ENCODE measurements around the gene SEC16A.

The SEC16A gene

DNA sequence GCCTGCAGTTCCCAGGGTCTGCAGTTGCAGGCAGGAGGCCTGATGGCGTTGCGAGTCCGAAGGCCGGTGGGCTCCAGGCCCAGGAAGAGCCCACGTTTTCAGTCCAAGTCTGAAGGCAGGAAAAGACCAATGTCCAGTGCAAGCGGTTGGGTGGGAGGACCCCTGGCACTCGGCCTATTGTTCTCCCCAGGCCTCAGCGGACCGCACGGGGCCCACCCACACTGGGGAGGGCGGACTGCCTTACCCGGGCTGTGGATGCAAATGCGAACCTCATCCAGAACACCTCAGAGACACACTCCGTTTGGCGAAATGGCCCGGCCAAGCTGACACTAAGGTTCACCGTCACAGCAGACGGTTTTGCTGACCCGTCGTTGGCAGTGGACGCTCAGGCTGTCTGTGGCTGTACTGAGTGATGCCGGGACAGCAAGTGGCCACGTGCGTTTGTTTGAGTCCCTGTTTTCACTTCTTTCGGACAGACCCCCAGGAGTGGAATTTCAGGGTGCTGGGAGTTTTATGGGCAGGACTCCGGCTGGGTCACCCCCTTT is 10.2 kb upstream of the SEC16A start:
- FAIRE-seq (no peak), DNase-seq (ENCODE audit: insufficient read length, low spot score) (no peak)
- TF ChIP-seq POLR2A (IDR thresholded peaks at IDR 0.05; ENCODE audit: low read depth, low read length), result no peak

DNA sequence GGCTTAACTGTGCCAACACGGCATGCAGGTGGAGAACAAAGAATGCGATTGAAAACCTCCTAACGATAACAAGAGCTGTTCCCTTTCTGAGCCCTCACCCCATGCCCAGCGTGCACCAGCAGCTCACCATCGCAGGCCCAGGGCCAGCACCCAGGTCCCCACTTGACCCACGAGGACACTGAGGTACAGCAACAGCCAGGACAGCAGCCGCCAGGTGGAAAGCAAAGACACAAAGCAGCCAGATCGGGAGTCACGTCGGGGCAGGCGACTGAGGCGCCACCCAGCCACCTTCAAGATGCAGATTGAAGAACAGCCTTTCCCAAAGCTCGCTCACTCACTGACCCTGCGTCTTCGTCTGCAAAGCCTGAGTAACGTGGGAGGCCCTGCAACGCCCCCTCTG is 6.9 kb upstream of the SEC16A start:
- TF ChIP-seq POLR2A (IDR thresholded peaks at IDR 0.05; ENCODE audit: low read depth, low read length), result no peak
- no peak for FAIRE-seq
- no peak for DNase-seq (ENCODE audit: insufficient read length, low spot score)

DNA sequence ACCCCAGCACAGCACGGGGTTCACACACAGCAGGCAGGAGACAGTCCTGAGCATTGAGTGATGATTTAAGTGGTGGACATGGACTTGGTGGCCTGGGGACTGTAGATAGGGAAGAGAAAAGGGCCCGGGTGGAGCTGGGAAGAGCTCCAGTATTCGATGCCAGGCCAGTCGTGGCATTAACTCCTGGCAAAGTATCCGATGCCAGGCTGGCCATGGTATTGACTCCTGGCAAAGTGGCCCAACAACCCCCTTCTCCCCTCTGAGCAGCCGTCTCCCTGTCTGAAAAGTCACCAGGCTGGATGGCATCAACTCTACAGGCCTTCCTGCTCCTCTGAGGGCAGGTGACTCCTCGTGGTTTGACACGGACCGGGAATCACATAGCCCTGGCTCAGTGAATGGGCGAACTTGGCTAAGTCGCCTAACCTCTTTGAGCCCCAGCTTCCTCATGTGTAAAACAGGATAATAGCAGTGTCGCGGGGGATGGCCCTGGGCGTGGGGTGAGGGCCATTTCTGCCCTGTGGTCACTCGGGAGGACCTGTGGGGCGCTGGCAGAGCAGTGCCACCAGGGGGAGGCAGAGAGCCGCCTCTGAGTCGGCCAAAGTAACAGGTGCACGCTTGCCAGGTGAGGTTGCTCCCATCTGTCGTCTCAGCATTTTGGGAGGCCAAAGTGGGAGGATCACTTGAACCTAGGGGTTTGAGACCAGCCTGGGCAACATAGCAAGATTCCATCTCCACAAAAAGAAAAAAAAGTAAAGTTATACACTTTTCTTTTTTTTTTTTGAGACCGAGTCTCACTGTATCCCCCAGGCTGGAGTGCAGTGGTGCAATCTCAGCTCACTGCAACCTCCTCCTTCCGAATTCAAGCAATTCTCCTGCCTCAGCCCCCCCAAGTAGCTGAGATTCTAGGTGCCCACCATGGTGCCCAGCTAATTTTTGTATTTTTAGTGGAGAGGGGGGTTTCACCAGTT is 5.7 kb upstream of the SEC16A start:
- no peak for TF ChIP-seq POLR2A (IDR thresholded peaks at IDR 0.05; ENCODE audit: low read depth, low read length)
- DNase-seq (ENCODE audit: insufficient read length, low spot score) (peak; percentile 92), FAIRE-seq (no peak)

DNA sequence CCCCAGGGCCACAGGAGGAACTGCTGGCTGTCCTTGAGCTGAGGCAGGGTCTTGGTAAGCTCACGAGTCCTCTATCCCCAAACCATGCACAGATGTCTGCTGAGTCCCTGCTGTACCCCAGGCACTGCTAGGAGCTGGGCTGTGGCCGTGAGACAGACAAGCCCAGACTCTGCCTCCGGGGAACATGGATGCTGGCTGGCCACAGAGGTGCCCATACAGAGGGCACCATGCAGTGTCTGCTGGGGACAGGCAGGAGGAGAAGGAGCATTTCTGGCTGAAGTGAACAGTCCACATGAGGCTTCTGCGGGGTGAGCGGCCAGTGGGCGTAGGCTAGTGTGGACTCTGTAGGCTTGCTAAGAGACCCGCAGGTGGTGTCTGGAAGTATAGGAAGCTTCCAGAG is 4.8 kb upstream of the SEC16A start:
- FAIRE-seq (no peak), DNase-seq (ENCODE audit: insufficient read length, low spot score) (no peak)
- no peak for TF ChIP-seq POLR2A (IDR thresholded peaks at IDR 0.05; ENCODE audit: low read depth, low read length)

DNA sequence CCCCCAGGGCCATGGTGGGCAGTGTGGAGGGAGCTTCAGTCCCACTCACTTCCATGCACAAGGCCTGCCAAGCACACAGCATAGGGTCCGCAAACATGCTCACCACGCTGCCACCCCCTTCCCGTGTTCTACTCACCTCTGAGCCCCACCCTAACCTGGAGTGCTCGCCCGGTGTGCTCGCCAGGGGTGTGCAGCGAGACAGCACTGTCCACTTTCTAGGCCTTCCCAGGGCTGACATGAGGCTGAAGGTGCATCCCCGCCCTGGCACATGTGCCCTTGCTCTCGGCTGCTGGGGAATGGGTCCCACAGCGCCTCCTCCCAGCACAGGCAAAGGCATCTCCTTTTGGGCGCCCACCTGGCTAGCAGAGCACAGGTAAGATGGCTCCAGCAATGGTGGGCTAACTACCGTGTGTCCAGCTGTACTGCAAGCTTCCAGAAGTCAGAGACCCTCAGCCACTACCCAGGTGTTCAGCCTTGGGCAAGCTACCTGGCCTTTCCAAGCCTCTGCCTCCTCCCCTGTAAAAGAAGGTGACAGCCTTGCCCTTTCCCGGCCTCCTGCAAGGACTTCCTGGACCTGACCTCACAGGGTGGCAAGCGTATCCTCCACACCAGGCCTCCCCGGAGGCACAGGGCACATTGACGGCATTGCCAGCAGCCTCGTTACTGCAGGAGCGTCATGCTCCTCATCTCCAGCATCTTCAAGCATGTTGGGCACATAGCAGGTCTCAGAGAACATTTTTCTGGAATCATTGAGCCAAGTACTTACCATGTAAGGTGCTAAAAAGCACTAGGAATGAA is 4.2 kb upstream of the SEC16A start:
- no peak for FAIRE-seq
- no peak for TF ChIP-seq POLR2A (IDR thresholded peaks at IDR 0.05; ENCODE audit: low read depth, low read length)

DNA sequence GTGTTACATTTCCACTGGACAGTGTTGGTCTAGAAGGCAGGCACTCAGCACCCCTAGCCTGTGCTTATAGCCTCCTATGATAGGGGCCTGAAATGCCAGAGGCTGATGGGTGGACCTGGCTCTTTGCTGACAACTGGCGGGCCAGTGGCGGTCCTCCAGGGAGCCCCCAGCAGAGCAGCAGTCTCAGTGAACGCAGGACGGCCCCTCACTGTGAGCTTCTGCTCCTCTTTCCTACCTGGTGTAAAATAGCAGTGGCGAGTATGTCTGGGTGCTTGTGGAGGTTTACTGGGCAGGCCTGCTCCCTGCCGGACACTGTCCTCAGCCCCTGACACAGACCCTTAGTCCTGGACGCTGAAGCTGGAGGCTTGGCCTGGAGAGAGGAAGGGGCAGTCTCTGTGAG is 3.3 kb upstream of the SEC16A start:
- no peak for FAIRE-seq
- no peak for DNase-seq (ENCODE audit: insufficient read length, low spot score)
- TF ChIP-seq POLR2A (IDR thresholded peaks at IDR 0.05; ENCODE audit: low read depth, low read length), result no peak

More for the DNA sequence above, 4.2 kb upstream of the SEC16A start:
- no peak for DNase-seq (ENCODE audit: insufficient read length, low spot score)

DNA sequence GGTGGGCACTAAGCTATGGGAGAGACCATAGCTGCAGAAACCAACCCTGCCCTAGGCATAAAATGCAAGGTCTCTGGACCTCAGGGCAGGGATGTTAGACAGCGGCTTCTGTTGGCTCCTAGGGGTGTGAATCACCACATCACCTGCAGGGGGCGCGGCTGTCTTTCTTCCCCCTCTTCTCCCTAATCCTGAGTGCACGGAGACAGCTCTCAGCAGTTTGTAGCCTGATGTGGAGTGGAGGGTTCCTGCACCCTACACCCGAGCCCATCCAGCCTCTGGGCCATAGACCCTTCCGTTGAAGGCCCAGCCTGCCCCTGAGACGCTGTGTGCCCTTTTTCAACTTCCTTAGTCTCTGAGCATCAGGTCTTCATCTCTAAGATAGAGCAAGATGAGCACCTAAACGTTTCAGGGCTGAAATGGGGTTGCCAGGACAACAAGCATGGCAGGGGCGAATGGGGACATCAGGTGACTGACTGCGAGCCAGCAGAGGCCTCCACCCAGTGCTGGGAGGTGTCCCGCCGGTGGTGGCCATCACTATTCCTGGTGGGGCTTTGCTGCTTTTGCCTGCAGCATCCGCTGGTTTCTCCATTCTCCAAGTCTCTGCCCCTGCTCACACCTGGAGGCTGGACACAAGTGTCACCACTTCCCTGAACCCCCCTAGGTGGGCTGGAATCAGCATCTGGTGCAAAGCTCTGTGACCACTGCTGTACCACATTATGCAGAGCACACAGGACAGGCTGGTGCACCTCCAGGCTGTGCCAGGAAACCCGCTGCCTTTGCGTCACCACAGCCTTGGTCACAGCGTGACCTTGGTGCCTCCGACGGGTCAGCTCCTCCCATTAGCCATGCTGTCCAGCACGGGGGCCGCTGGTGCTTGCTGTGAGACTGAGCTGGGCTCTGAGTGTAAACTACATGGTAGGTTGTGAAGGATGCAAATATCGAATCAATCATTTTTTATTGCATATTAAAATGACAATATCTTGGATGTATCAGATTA is 2.5 kb upstream of the SEC16A start:
- peak; percentile 76 for FAIRE-seq
- DNase-seq (ENCODE audit: insufficient read length, low spot score), result peak; percentile 93
- TF ChIP-seq POLR2A (IDR thresholded peaks at IDR 0.05; ENCODE audit: low read depth, low read length), result no peak

DNA sequence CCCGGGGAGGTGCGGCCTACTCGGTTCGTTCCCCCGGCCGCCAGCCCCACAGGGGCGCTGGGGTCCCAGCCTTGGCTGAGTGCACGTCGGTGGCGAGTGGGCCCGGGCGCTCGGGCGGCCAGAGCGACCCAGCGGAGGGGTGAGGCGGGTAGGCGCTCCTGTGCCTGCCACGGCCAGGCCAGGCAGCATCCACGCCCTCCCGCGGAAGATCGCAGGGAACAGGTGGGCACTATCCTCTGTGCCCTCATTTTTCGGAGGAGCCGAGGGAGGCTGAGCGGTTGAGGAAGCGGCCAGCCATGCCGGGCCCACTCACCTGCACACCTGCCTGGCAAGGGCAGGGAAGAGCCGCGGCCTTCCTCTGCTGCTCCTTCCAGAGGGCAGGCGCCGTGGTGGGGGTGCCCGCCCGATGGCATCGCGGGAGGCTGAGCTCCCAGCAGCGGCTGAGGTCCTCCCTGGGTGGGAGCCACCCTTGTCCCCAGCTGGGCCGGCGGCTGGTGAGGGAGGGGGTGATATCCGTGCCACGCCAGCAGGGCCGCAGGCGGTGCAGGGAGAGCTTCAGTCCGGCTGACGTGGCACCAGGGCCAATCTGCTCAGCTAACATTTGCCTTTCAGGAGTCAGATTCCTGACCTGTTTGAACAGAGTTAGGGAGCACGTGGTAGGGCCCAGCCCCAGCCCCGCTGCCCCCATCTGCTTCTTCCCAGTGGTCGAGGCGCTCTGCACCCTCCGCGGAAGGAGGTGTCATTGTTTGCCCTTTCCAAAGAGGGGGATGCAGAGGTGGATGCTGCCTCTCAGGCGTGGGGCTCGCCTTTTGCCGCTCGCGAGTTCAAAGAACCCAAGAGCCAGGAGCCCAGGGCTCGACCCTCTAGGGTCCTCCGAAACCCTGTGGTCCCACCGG is 1.6 kb upstream of the SEC16A start:
- FAIRE-seq (no peak), DNase-seq (ENCODE audit: insufficient read length, low spot score) (no peak)
- TF ChIP-seq POLR2A (IDR thresholded peaks at IDR 0.05; ENCODE audit: low read depth, low read length), result no peak

DNA sequence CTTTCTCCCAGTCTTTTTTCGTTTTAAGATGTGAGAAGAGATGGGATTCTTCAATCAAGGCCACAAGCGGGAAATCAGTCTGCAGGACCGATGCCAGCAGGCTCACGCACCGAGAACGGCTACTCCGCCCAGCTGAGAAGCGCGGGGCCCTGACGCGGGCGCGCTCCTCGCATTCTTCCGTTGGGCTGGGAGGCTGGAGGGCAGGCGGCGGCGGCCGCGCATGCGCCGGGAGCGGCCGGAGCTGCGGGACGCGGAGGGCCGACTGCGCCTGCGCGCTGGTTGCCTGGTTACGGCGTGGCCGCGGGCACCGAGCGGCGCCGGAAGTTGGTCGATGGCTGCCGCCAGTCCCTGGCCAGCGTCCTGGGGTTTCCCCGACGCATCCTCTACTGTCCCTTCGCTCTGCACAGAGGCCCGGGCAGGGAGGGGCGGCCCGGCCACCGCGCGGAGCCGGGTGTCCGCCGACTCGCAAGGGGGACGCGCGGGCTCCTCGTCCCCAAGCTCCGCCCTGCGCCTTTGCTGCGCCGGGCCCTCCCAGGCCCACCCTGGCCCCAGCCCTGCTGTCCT is 831 bp upstream of the SEC16A start:
- peak; percentile 55; the same call in 1 of the 2 replicates for TF ChIP-seq POLR2A (IDR thresholded peaks at IDR 0.05; ENCODE audit: low read depth, low read length)
- DNase-seq (ENCODE audit: insufficient read length, low spot score) (peak; percentile 100), FAIRE-seq (no peak)

DNA sequence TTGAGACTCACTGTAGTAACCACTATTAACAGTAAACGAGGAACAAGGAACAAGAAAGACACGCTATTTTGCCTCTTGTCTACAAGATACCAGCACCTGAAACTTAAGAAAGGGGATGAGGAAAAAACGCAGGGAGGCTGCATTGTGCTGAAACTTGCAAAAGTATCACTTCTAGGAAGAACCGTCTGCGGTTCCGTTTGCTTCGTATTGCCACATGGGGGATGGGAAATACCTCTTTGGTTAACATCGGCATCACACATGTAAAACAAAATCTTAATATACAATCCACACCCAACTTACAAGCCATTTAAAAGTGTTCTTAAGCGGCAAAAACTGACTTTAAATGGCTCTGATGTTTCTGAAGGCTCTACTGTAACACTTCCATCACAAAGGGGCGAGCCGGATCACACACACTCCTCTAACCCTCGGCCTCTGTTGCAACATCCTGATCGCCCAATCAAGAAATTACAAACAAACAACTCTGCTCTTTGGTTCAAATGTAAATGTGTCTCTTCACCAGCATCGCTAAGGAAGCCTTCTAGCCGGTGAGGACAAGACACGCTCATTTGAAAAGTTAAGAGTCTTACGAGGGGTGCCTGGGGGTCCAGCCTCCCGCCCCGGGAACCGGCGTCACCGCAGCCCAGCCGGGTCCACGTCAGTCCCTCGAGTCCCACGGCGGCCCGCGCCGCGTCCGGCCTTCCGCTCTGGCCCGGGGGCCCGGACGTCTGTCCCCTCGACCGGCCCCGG is 621 bp downstream of the SEC16A start:
- DNase-seq (ENCODE audit: insufficient read length, low spot score), result peak; percentile 62
- FAIRE-seq, result no peak
- no peak for TF ChIP-seq POLR2A (IDR thresholded peaks at IDR 0.05; ENCODE audit: low read depth, low read length)

DNA sequence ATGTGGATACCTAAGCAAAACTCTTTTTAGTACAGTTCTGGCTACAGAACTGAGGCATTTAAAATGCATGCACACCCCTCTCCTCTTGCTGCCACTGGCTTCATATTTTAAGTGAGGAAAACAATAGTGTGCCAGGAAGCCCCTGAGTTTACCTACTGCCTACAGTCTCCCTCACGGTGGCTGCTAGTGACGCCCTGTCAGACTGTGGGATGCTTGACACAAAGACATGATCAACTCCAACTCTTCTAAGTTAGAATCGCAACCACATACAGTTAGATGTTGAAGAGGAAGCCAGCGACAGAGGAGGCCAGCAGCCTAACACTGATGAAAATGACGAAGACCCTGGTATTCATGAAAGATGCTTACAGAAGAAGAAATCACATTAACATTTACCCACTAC is 1.3 kb downstream of the SEC16A start:
- FAIRE-seq (no peak), DNase-seq (ENCODE audit: insufficient read length, low spot score) (no peak)
- TF ChIP-seq POLR2A (IDR thresholded peaks at IDR 0.05; ENCODE audit: low read depth, low read length), result no peak

Measured in H54 (cell line).